ENCODE measurements around the gene LIMK1.
"Not testable (repeated sequence)": the region's sequence is repeated elsewhere in the genome, so short reads cannot be mapped to it uniquely, and the experiment has no call there.

Gene LIMK1

DNA sequence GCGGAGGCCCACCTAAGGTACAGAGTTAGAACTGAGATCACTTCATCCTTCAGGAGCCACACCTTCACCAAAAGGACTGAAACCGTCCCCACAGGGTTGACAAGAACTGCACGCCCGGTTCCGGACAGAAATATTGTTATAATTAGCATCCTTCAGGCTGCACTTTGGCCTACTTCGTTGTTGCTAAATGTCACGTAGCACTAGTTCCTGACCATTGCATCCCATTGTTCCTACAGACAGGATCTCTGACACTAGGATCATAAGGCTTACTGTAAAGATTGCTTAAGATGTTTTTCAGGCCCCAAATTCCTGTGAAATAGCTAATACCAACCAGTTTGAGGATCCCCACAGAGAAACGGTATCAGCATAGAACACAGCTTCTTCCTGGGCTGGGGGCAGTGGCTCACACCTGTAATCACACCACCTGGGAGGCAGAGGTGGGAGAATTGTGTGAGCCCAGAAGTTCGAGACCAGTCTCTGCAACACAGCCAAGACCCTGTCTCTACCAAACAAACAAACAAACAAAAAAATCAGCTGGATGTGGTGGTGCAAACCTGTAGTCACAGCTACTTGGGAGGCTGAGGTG lies 72.3 kb downstream of the LIMK1 start:
- Histone ChIP-seq H3K4me1 (ENCODE audit: control insufficient read depth, insufficient read depth, low read length) (no peaks in the 10 kb centered on the region), H3K27ac (ENCODE audit: low read depth, low read length) (no peak overlapping the region)

DNA sequence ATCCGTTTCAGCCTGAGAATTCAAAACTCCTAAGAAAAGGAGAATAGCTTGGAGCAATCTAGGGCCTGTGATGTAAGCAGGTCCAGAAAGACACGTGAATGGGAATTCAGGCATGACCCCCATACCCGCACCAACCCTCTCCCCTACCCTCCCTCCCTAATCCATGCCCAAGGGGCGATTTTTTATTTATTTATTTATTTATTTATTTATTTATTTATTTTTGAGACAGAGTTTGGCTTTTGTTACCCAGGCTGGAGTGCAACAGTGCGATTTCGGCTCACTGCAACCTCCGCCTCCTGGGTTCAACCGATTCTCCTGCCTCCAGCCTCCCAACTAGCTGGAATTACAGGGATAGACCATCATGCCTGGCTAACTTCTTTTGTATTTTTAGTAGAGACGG lies 74.0 kb downstream of the LIMK1 start:
- H3K27ac ChIP-seq (ENCODE audit: low read depth, low read length), result no peak overlapping the region
- H3K4me1 ChIP-seq (ENCODE audit: control insufficient read depth, insufficient read depth, low read length), result no peaks in the 10 kb centered on the region
- H3K27me3 ChIP-seq (ENCODE audit: control insufficient read depth, insufficient read depth, low read length), result no peaks in the 10 kb centered on the region
- no peaks in the 10 kb centered on the region for H3K9me3 ChIP-seq (ENCODE audit: control insufficient read depth, insufficient read depth, low read length)
- H3K36me3 ChIP-seq (ENCODE audit: control insufficient read depth, insufficient read depth, low read length), result no peaks in the 10 kb centered on the region
- H3K9ac ChIP-seq (ENCODE audit: low read depth, low read length), result no peak overlapping the region
- no peak overlapping the region for H3K4me3 ChIP-seq (ENCODE audit: low read depth, low read length)

More for the DNA sequence above, 72.3 kb downstream of the LIMK1 start:
- Histone ChIP-seq H3K9ac (ENCODE audit: low read depth, low read length) (no peak overlapping the region), H3K27me3 (ENCODE audit: control insufficient read depth, insufficient read depth, low read length) (no peaks in the 10 kb centered on the region), H3K9me3 (ENCODE audit: control insufficient read depth, insufficient read depth, low read length) (no peaks in the 10 kb centered on the region), H3K36me3 (ENCODE audit: control insufficient read depth, insufficient read depth, low read length) (no peaks in the 10 kb centered on the region), H3K4me3 (ENCODE audit: low read depth, low read length) (no peak overlapping the region)

DNA sequence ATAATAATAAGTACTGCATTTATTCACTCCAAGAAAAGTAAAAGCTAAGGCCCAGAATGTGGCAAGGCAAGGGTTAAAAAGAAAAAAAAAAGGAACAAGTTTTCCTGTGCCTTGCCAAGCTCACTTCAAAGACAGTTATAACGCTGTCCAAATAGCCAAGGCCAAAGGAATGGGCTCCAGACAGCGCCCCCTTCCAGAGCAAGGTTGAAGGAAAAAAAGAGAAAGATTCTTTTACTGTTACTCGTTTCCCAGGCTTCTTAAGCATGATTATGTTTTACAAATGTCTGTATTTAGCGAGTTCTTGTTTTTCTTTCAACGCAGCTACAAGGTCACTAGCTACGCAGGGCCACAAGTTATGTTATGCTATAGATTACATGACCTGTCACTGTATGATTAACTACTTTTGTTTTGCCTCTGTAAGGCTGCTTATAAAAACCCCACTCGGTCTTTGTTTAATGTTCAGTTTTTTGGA lies 81.4 kb downstream of the LIMK1 start:
- H3K9ac ChIP-seq (ENCODE audit: low read depth, low read length), result no peak overlapping the region
- no peaks in the 10 kb centered on the region for H3K4me1 ChIP-seq (ENCODE audit: control insufficient read depth, insufficient read depth, low read length)
- H3K27me3 ChIP-seq (ENCODE audit: control insufficient read depth, insufficient read depth, low read length), result no peaks in the 10 kb centered on the region
- no peak overlapping the region for H3K27ac ChIP-seq (ENCODE audit: low read depth, low read length)
- H3K36me3 ChIP-seq (ENCODE audit: control insufficient read depth, insufficient read depth, low read length), result no peaks in the 10 kb centered on the region
- no peak overlapping the region for H3K4me3 ChIP-seq (ENCODE audit: low read depth, low read length)
- H3K9me3 ChIP-seq (ENCODE audit: control insufficient read depth, insufficient read depth, low read length), result no peaks in the 10 kb centered on the region

DNA sequence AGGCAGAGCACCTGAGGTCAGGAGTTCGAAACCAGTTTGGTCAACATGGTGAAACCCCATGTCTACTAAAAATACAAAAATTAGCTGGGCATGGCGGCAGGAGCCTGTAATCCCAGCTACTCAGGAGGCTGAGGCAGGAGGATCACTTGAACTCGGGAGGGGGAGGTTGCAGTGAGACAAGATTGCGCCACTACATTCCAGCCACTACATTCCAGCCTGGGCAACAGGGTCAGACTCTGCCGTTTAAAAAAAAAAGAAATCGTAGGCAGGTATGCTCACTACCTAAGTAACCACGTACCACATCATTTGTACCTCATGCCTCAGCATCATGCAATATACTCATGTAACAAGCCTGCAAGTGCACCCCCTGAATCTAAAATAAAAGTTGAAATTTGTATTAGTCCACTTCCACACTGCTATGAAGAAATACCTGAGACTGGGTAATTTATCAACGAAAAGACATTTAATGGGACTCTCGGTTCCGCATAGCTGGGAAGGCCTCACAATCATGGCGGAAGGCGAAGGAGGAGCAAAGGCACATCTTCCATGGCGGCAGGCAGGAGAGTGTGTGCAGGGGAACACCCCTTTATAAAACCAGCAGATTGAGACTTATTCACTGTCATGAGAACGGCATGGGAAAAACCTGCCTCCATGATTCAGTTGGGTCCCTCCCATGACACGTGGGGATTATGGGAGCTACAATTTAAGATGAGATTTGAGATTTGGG lies 82.4 kb downstream of the LIMK1 start:
- Histone ChIP-seq H3K27ac (ENCODE audit: low read depth, low read length) (no peak overlapping the region), H3K9ac (ENCODE audit: low read depth, low read length) (no peak overlapping the region)

DNA sequence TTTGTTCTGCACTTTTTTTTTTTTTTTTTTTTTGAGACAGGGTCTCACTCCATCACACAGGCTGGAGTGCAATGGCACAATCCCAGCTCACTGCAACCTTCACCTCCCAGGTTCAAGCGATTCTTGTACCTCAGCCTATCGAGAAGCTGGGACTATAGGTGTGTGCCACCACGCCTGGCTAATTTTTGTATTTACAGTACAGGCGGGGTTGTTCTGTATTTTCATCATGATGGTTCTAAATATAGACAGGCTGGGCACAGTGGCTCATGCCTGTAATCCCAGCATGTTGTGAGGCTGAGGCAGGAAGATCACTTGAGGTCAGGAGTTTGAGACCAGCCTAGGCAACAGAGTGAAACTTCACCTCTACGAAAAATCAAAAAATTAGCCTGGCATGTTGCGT lies 83.7 kb downstream of the LIMK1 start:
- H3K9ac ChIP-seq (ENCODE audit: low read depth, low read length); H3K4me3 ChIP-seq (ENCODE audit: low read depth, low read length); H3K27me3 ChIP-seq (ENCODE audit: control insufficient read depth, insufficient read depth, low read length); H3K27ac ChIP-seq (ENCODE audit: low read depth, low read length); H3K36me3 ChIP-seq (ENCODE audit: control insufficient read depth, insufficient read depth, low read length); H3K4me1 ChIP-seq (ENCODE audit: control insufficient read depth, insufficient read depth, low read length); H3K9me3 ChIP-seq (ENCODE audit: control insufficient read depth, insufficient read depth, low read length): not testable (repeated sequence)

More for the DNA sequence above, 82.4 kb downstream of the LIMK1 start:
- no peaks in the 10 kb centered on the region for H3K27me3 ChIP-seq (ENCODE audit: control insufficient read depth, insufficient read depth, low read length)
- no peaks in the 10 kb centered on the region for H3K4me1 ChIP-seq (ENCODE audit: control insufficient read depth, insufficient read depth, low read length)
- no peaks in the 10 kb centered on the region for H3K36me3 ChIP-seq (ENCODE audit: control insufficient read depth, insufficient read depth, low read length)
- no peaks in the 10 kb centered on the region for H3K9me3 ChIP-seq (ENCODE audit: control insufficient read depth, insufficient read depth, low read length)
- no peak overlapping the region for H3K4me3 ChIP-seq (ENCODE audit: low read depth, low read length)

Measured in HUES48 (cell line).